ENCODE data around the gene GSTA5.
"Not testable (repeated sequence)": the region's sequence is repeated elsewhere in the genome, so short reads cannot be mapped to it uniquely, and the experiment has no call there.

DNA sequence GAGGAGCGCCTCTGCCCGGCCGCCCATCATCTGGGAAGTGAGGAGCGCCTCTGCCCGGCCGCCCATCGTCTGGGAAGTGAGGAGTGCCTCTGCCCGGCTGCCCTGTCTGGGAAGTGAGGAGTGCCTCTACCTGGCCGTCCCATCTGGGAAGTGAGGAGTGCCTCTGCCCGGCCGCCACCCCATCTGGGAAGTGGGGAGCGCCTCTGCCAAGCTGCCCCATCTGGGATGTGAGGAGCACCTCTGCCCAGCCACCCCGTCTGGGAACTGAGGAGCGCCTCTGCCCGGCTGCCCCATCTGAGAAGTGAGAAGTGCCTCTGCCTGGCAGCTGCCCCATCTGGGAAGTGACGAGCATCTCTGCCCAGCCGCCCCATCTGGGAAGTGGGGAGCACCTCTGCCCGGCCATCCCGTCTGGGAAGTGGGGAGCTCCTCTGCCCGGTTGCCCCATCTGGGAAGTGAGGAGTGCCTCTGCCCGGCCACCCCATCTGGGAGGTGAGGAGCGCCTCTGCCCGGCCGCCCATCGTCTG, 15.3 kb downstream of the GSTA5 start:
- TF ChIP-seq, protein P1, sequence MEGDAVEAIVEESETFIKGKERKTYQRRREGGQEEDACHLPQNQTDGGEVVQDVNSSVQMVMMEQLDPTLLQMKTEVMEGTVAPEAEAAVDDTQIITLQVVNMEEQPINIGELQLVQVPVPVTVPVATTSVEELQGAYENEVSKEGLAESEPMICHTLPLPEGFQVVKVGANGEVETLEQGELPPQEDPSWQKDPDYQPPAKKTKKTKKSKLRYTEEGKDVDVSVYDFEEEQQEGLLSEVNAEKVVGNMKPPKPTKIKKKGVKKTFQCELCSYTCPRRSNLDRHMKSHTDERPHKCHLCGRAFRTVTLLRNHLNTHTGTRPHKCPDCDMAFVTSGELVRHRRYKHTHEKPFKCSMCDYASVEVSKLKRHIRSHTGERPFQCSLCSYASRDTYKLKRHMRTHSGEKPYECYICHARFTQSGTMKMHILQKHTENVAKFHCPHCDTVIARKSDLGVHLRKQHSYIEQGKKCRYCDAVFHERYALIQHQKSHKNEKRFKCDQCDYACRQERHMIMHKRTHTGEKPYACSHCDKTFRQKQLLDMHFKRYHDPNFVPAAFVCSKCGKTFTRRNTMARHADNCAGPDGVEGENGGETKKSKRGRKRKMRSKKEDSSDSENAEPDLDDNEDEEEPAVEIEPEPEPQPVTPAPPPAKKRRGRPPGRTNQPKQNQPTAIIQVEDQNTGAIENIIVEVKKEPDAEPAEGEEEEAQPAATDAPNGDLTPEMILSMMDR (IDR thresholded peaks at IDR 0.05): not testable (repeated sequence)
- TF ChIP-seq POLR2A (IDR thresholded peaks at IDR 0.05): not testable (repeated sequence)

Data from tibial nerve (tissue), 3 donors.